IMR-90 (cell line): ENCODE results near the gene MAB21L3. TPM values are rescaled to one million over a fixed set of nuclear protein-coding genes. Genes with fewer than 3 reads are reported as not detected.

Experiments
- ATAC-seq: fragments of 200-7000 bp; cut with Tn5 transposase; 2 replicates; pipeline ENCODE4 v1.9.1; 2020; ENCODE audit warnings: low read depth, mild to moderate bottlenecking, moderate library complexity
- BruUV-seq: library from RNA; stranded (reverse); fragments of 400-500 nt; replicated peaks from 2 replicates; lab custom pipeline; 2021; lab: Mats Ljungman, UMichigan
- CTCF ChIA-PET: fragments of 300-600 bp; formaldehyde crosslinking; extraction: SDS; loops from one replicate; lab custom pipeline; 2021; ENCODE audit warnings: antibody characterized with exemption; lab: Yijun Ruan, JAX
- POLR2A ChIA-PET: fragments of 300-600 bp; sonication (Branson Sonifier 250); formaldehyde crosslinking; loops from one replicate; lab custom pipeline; 2022; ENCODE audit warnings: antibody characterized with exemption; ENCODE audit not compliant: unreplicated experiment; lab: Charles Lee
- DNase-seq: peaks from one replicate; pipeline ENCODE4 v3.0.0; 2013
- H2AFZ ChIP-seq: replicated peaks from 2 replicates; pipeline ENCODE3; 2013; ENCODE audit warnings: low read length, mild to moderate bottlenecking; ENCODE audit not compliant: poor library complexity
- H2AK5ac ChIP-seq: 2 replicates; pipeline ENCODE4 v1.6.1; 2013; ENCODE audit warnings: low read depth, low read length, inconsistent platforms
- H2AK9ac ChIP-seq: replicated peaks from 2 replicates; pipeline ENCODE3; 2013; ENCODE audit warnings: mild to moderate bottlenecking, low read depth, low read length, moderate library complexity; ENCODE audit not compliant: poor library complexity
- H2BK120ac ChIP-seq: 2 replicates; pipeline ENCODE4 v1.6.1; 2013; ENCODE audit warnings: low read depth, low read length, inconsistent platforms
- H2BK15ac ChIP-seq: 3 replicates; pipeline ENCODE4 v1.6.1; 2013; ENCODE audit warnings: low read depth, low read length, inconsistent platforms
- H2BK20ac ChIP-seq: 2 replicates; pipeline ENCODE4 v1.6.1; 2013; ENCODE audit warnings: low read depth, mild to moderate bottlenecking, inconsistent platforms, low read length, moderate library complexity
- H2BK5ac ChIP-seq: 2 replicates; pipeline ENCODE4 v1.6.1; 2013; ENCODE audit warnings: mild to moderate bottlenecking, low read depth, low read length, inconsistent platforms; ENCODE audit not compliant: poor library complexity, severe bottlenecking
- H3K14ac ChIP-seq: replicated peaks from 2 replicates; pipeline ENCODE4 v1.6.1; 2013; ENCODE audit warnings: low read depth, low read length, inconsistent platforms
- H3K18ac ChIP-seq: 2 replicates; pipeline ENCODE4 v1.6.1; 2013; ENCODE audit warnings: low read depth, low read length, control low read depth
- H3K23ac ChIP-seq: 2 replicates; pipeline ENCODE4 v1.6.1; 2013; ENCODE audit warnings: low read depth, low read length, inconsistent platforms
- H3K27ac ChIP-seq: 2 replicates; pipeline ENCODE4 v1.5.1; 2013; ENCODE audit warnings: mild to moderate bottlenecking, control low read depth, low read length; ENCODE audit not compliant: insufficient read depth
- H3K27me3 ChIP-seq: 2 replicates; pipeline ENCODE4 v1.6.1; 2013; ENCODE audit warnings: low read length; ENCODE audit not compliant: control insufficient read depth, insufficient read depth
- H3K36me3 ChIP-seq: 2 replicates; pipeline ENCODE4 v1.6.1; 2013; ENCODE audit warnings: low read length, mixed read lengths; ENCODE audit not compliant: control insufficient read depth, insufficient read depth
- H3K4ac ChIP-seq: 2 replicates; pipeline ENCODE4 v1.6.1; 2013; ENCODE audit warnings: low read depth, low read length, inconsistent platforms
- H3K4me1 ChIP-seq: 2 replicates; pipeline ENCODE4 v1.6.1; 2013; ENCODE audit warnings: low read length, mixed read lengths; ENCODE audit not compliant: control insufficient read depth, insufficient read depth
- H3K4me2 ChIP-seq: 2 replicates; pipeline ENCODE4 v1.6.1; 2013; ENCODE audit warnings: low read depth, mild to moderate bottlenecking, control low read depth, low read length, moderate library complexity
- H3K4me3 ChIP-seq: 2 replicates; pipeline ENCODE4 v1.5.1; 2013; ENCODE audit warnings: low read depth, mild to moderate bottlenecking, control low read depth, low read length, moderate library complexity; ENCODE audit not compliant: insufficient read depth
- H3K56ac ChIP-seq: 2 replicates; pipeline ENCODE4 v1.6.1; 2013; ENCODE audit warnings: low read length, inconsistent platforms; ENCODE audit not compliant: insufficient read depth; ENCODE audit errors: extremely low read depth
- H3K79me1 ChIP-seq, 2 experiments: 2 replicates each; pipeline ENCODE4 v1.6.1; 2013; ENCODE audit warnings: low read length in 2 of 2, inconsistent platforms in 1 of 2, low read depth in 1 of 2
- H3K9ac ChIP-seq: 2 replicates; pipeline ENCODE4 v1.6.1; 2013; ENCODE audit warnings: low read depth, low read length, control low read depth
- H3K9me1 ChIP-seq: 2 replicates; pipeline ENCODE4 v1.6.1; 2013; ENCODE audit warnings: low read length, inconsistent platforms; ENCODE audit not compliant: insufficient read depth
- H3K9me3 ChIP-seq: 2 replicates; pipeline ENCODE4 v1.6.1; 2013; ENCODE audit warnings: low read length; ENCODE audit not compliant: control insufficient read depth, insufficient read depth
- H4K20me1 ChIP-seq: 2 replicates; pipeline ENCODE4 v1.6.1; 2013; ENCODE audit warnings: low read length, inconsistent platforms; ENCODE audit not compliant: insufficient read depth
- H4K5ac ChIP-seq: 2 replicates; pipeline ENCODE4 v1.6.1; 2013; ENCODE audit warnings: mild to moderate bottlenecking, low read depth, low read length, control low read depth
- H4K8ac ChIP-seq, 2 experiments: 2 replicates each; pipeline ENCODE4 v1.6.1; 2013; ENCODE audit warnings: low read depth in 2 of 2, low read length in 2 of 2, control low read depth in 1 of 2, inconsistent platforms in 1 of 2
- H4K91ac ChIP-seq: 2 replicates; pipeline ENCODE4 v1.6.1; 2013; ENCODE audit warnings: low read depth, low read length, inconsistent platforms; ENCODE audit not compliant: insufficient read depth
- BHLHE40 ChIP-seq: fragments of 150-350 bp; IDR thresholded peaks from 2 replicates; pipeline ENCODE4 v1.6.1; 2016; ENCODE audit warnings: mild to moderate bottlenecking, low read depth, low read length
- CEBPB ChIP-seq: IDR thresholded peaks from 2 replicates; pipeline ENCODE4 v1.6.1; 2012; ENCODE audit warnings: low read depth, low read length, improper control_type of control experiment
- CHD1 ChIP-seq: IDR thresholded peaks from 2 replicates; pipeline ENCODE4 v1.6.1; 2012; ENCODE audit warnings: low read depth, low read length, improper control_type of control experiment
- CTCF ChIP-seq: conservative IDR thresholded peaks from 2 replicates; pipeline ENCODE4 v1.5.1; 2012; ENCODE audit warnings: mild to moderate bottlenecking, low read depth, low read length, improper control_type of control experiment
- ELK1 ChIP-seq: fragments of 150-350 bp; IDR thresholded peaks from 2 replicates; pipeline ENCODE4 v1.6.1; 2016; ENCODE audit warnings: low read depth, mild to moderate bottlenecking, low read length, moderate library complexity, borderline replicate concordance
- MAFK ChIP-seq: IDR thresholded peaks from 2 replicates; pipeline ENCODE4 v1.6.1; 2012; ENCODE audit warnings: low read depth, low read length, improper control_type of control experiment
- MAZ ChIP-seq: IDR thresholded peaks from 2 replicates; pipeline ENCODE4 v1.6.1; 2012; ENCODE audit warnings: low read depth, mild to moderate bottlenecking, low read length, improper control_type of control experiment, moderate library complexity, borderline replicate concordance
- MXI1 ChIP-seq: IDR thresholded peaks from 2 replicates; pipeline ENCODE4 v1.6.1; 2012; ENCODE audit warnings: low read depth, mild to moderate bottlenecking, low read length, moderate library complexity, borderline replicate concordance
- NFE2L2 ChIP-seq: fragments of 150-350 bp; IDR thresholded peaks from 2 replicates; pipeline ENCODE4 v1.6.1; 2016; ENCODE audit warnings: low read depth, mild to moderate bottlenecking, low read length
- POLR2A ChIP-seq: IDR thresholded peaks from 2 replicates; pipeline ENCODE4 v1.6.1; 2012; ENCODE audit warnings: mild to moderate bottlenecking, low read depth, low read length
- RCOR1 ChIP-seq: IDR thresholded peaks from 2 replicates; pipeline ENCODE4 v1.6.1; 2012; ENCODE audit warnings: mild to moderate bottlenecking, low read length, improper control_type of control experiment; ENCODE audit not compliant: insufficient replicate concordance
- RFX5 ChIP-seq: IDR thresholded peaks from 2 replicates; pipeline ENCODE4 v1.8.0; 2012; ENCODE audit warnings: low read depth, mild to moderate bottlenecking, low read length, moderate library complexity
- SMC3 ChIP-seq: fragments of 150-350 bp; IDR thresholded peaks from 2 replicates; pipeline ENCODE4 v1.6.1; 2016; ENCODE audit warnings: low read depth, mild to moderate bottlenecking, antibody characterized with exemption, low read length, moderate library complexity
- USF2 ChIP-seq: fragments of 150-350 bp; IDR thresholded peaks from 2 replicates; pipeline ENCODE4 v1.6.1; 2017; ENCODE audit warnings: mild to moderate bottlenecking, antibody characterized with exemption, low read length, low read depth
- WGBS, 2 experiments: methylation state at CpG; one replicate each; pipeline versions ENCODE4 v1.1.5 to v1.1.7; 2013; ENCODE audit warnings: missing lambda C conversion rate in 2 of 2; ENCODE audit not compliant: insufficient read length in 1 of 2; ENCODE audit errors: extremely low coverage in 2 of 2; 5-methylcytosine and 5-hydroxymethylcytosine counted together
- dilution Hi-C: fragments of 300-500 bp; cut with HindIII; formaldehyde crosslinking; loops from one replicate; pipeline ENCODE4 v1.14.3; 2018; ENCODE audit warnings: low sequenced_read_pairs; ENCODE audit not compliant: unreplicated experiment
- in situ Hi-C: fragments of 300-500 bp; cut with MboI; formaldehyde crosslinking; loops from 3 replicates; pipeline ENCODE4 v1.14.3; 2019; ENCODE audit warnings: low sequenced_read_pairs, inconsistent platforms, mixed read lengths
- intact Hi-C: fragments of 100-400 bp; cut with micrococcal nuclease; formaldehyde crosslinking; loops from 2 replicates; pipeline ENCODE4 v1.10.0; 2022
- polyA plus RNA-seq, 3 experiments: library from polyadenylated mRNA; depleted of rRNA; stranded (reverse); fragments of >200 nt; gene quantifications; 2 replicates each; pipeline ENCODE4 v1.2.3, GENCODE V29; 2012; ENCODE audit warnings: low replicate concordance in 1 of 3
- total RNA-seq: library from RNA; depleted of rRNA; stranded (reverse); fragments of >200 nt; gene quantifications from 2 replicates; pipeline ENCODE4 v1.2.3, GENCODE V29; 2012

MAB21L3 gene
- total and polyA plus RNA-seq, 2 of the 4 experiments (the other 2 are of a cell fraction) = not detected

- no peak overlapping the region for H4K5ac ChIP-seq
- H4K8ac ChIP-seq = no peak overlapping the region
- ATAC-seq (no peak), DNase-seq (no peak)
- H2BK5ac ChIP-seq = no peak overlapping the region
- H3K4ac ChIP-seq = no peak overlapping the region
- no peak overlapping the region for H2BK20ac ChIP-seq
- TF ChIP-seq ELK1 (no peak), BHLHE40 (no peak), USF2 (no peak), MXI1 (no peak), CEBPB (no peak), MAZ (no peak), SMC3 (no peak), CHD1 (no peak), POLR2A (no peak), CTCF (no peak), RCOR1 (no peak), MAFK (no peak), RFX5 (no peak), NFE2L2 (no peak)
- no peak overlapping the region for H3K23ac ChIP-seq
- dilution Hi-C loops (no loop called here), in situ Hi-C loops (no loop called here), intact Hi-C loops (no loop called here)
- H2AFZ ChIP-seq = no peak overlapping the region
- no peak overlapping the region for H2AK9ac ChIP-seq
- H3K27me3 ChIP-seq = peaks cover 7% of the 10 kb centered on the region
- H3K18ac ChIP-seq = no peak overlapping the region
- H3K4me3 ChIP-seq = no peak overlapping the region
- H3K4me2 ChIP-seq = no peak overlapping the region
- ChIA-PET POLR2A (no interaction called here), CTCF (interaction anchor here (2.3 to 5.5 kb wide), 3 partner anchors 10 to 350 kb away, joined by 7 to 38 read pairs (median 23); no protein-coding TSS in a partner anchor)
- no peak overlapping the region for H4K91ac ChIP-seq
- H2BK15ac ChIP-seq = no peak overlapping the region
- H3K9me1 ChIP-seq = no peaks in the 10 kb centered on the region
- BruUV-seq = no TSS peak
- H3K4me1 ChIP-seq = no peaks in the 10 kb centered on the region
- H3K79me1 ChIP-seq = no peaks in the 10 kb centered on the region
- no peak overlapping the region for H2BK120ac ChIP-seq
- H3K14ac ChIP-seq = no peak overlapping the region
- no peak overlapping the region for H3K56ac ChIP-seq
- H3K27ac ChIP-seq = no peak overlapping the region
- no peaks in the 10 kb centered on the region; the same call in 1 of the 2 replicates for H3K9me3 ChIP-seq
- H3K36me3 ChIP-seq = no peaks in the 10 kb centered on the region
- H4K20me1 ChIP-seq = no peaks in the 10 kb centered on the region
- no peak overlapping the region for H2AK5ac ChIP-seq
- WGBS, 2 experiments = 51% methylated on average over 2 of the region's 3 CpGs; no CpG with 5 or more reads in 1 of the 2 experiments
- no peak overlapping the region for H3K9ac ChIP-seq
Observed at GRCh38 chr1:116148967-116149366, 37.8 kb downstream of the MAB21L3 start.
